Gastroesophageal sphincter (tissue), 3 donors: ENCODE results near the gene NTSR1.

Source experiments
- CTCF ChIP-seq, 4 experiments: fragments of 200-600 bp in 2 of 4; fragments of 450-650 bp in 2 of 4; sonication (generic) in 1 of 4; IDR thresholded peaks; one replicate each; pipeline ENCODE4 v1.5.1; 2017 to 2019; ENCODE audit warnings: antibody characterized with exemption in 4 of 4, mild to moderate bottlenecking in 2 of 4, moderate library complexity in 2 of 4
- EP300 ChIP-seq: sonication (generic); formaldehyde crosslinking; IDR thresholded peaks from one replicate; pipeline ENCODE4 v1.6.1; 2017; ENCODE audit warnings: antibody characterized with exemption, mild to moderate bottlenecking

GRCh38 chr20:62702895-62703852 is 5.5 kb upstream of the NTSR1 start:
- TF ChIP-seq CTCF (IDR thresholded peaks at IDR 0.05) = peak in 2 of 4 experiments; percentile 20 to 30
- TF ChIP-seq EP300 = no peak
